ENCODE measurements around the gene MAST4. TPM values are rescaled to one million over a fixed set of nuclear protein-coding genes. Genes with fewer than 3 reads are reported as not detected.

The MAST4 gene
- total and polyA plus RNA-seq, 12 donors: 29.6 to 93.3 (median 76.6) TPM

DNA sequence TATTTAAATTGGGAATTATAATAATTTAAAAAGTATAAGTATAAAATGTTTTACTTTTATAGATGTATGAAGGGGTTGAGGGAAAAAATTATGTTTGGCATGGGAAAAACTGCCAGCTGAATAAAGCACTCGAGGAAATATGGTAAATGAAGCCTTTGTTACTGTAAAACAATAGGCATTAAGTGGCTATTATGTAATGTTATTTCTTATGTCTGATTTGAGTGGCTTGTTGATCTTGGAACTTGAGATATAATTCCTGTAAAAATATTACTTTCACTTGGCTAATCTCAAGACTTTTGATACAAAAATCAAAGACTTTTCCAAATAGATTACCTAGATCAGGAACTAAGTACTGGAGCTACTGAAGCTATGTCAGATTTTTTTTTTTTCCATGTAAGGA is 417.5 kb downstream of the MAST4 start:
- no peak overlapping the region for H3K4me3 ChIP-seq
- H3K9me3 ChIP-seq: no peaks in the 10 kb centered on the region
- no peaks in the 10 kb centered on the region for H3K27me3 ChIP-seq
- 47% methylated on average over 1 of the region's 1 CpG for WGBS, 2 donors
- no peaks in the 10 kb centered on the region for H3K36me3 ChIP-seq
- peak overlapping the region in 6 of 10 donors; percentile 36 to 85 (median 78) for H3K27ac ChIP-seq
- H3K4me1 ChIP-seq: peaks cover 11 to 86% (median 65%) of the 10 kb centered on the region in 9 donors
- no peak for DNase-seq
- intact Hi-C loops (cut with DNase I): loop anchor here in 1 of 10 donors (2.0 to 5.0 kb wide), 2 partner anchors 17 to 39 kb away; no protein-coding TSS in a partner anchor
- ATAC-seq: no peak
- no peak for TF ChIP-seq CTCF (IDR thresholded peaks at IDR 0.05)

GRCh38 chr5:67014191-67014590 is 418.0 kb downstream of the MAST4 start:
- ATAC-seq: no peak

GRCh38 chr5:67014957-67015400 is 418.8 kb downstream of the MAST4 start:
- no peaks in the 10 kb centered on the region for H3K27me3 ChIP-seq
- H3K4me1 ChIP-seq: peaks cover 11 to 82% (median 66%) of the 10 kb centered on the region in 9 donors
- intact Hi-C loops (cut with DNase I): loop anchor here in 2 of 10 donors (2.0 to 5.0 kb wide), 3 partner anchors 16 to 47 kb away; no protein-coding TSS in a partner anchor
- 5 to 11% methylated on average over 3 of the region's 3 CpGs for WGBS, 2 donors
- peak overlapping the region; percentile 43 to 85 (median 78) for H3K27ac ChIP-seq
- no peaks in the 10 kb centered on the region for H3K9me3 ChIP-seq
- no peak for TF ChIP-seq CTCF (IDR thresholded peaks at IDR 0.05)
- H3K4me3 ChIP-seq: peak overlapping the region in 9 of 10 donors; percentile 23 to 54 (median 43)
- DNase-seq (no peak), ATAC-seq (peak in 6 of 8 donors; percentile 25 to 72 (median 60))
- no peaks in the 10 kb centered on the region for H3K36me3 ChIP-seq

More at GRCh38 chr5:67014191-67014590, 418.0 kb downstream of the MAST4 start:
- intact Hi-C loops (cut with DNase I): loop anchor here in 1 of 10 donors (2.0 to 5.0 kb wide), 2 partner anchors 17 to 38 kb away; no protein-coding TSS in a partner anchor
- H3K4me3 ChIP-seq: no peak overlapping the region
- no peaks in the 10 kb centered on the region for H3K36me3 ChIP-seq
- no peaks in the 10 kb centered on the region for H3K9me3 ChIP-seq
- TF ChIP-seq CTCF (IDR thresholded peaks at IDR 0.05): no peak
- no peak for DNase-seq
- peaks cover 11 to 82% (median 61%) of the 10 kb centered on the region in 9 donors for H3K4me1 ChIP-seq
- 92 to 96% methylated on average over 5 of the region's 5 CpGs for WGBS, 2 donors
- no peaks in the 10 kb centered on the region for H3K27me3 ChIP-seq
- peak overlapping the region in 9 of 10 donors; percentile 54 to 85 (median 79) for H3K27ac ChIP-seq

DNA sequence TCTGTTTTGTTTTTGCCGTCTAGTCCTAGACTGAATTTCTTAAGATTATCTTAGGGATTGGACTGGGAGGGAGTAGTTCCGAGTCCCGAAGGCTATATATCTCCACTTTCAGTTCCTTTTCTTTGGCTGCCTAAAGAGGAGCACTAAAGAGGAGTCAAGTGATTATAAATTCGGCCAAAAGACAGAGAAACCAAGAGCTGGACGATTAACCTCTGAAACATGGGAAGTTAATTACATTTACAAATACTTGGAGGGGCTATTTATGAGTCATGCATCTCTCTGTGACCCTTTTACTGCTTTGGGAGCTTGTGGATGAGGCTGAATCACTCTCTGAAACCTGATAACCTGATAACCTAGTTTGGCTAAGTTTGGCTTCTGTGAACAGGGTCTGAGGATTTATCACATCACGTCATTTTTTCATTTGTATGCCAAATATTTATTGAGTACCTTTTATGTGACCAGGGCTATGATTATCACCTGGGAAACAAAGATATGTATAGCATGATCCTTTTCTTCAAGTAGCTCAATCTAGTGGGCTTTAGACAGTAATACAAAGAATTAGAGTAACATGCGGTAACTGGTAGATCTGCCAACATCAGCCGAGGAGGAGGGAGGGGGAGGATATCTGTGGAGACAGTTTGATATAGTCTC is 419.5 kb downstream of the MAST4 start:
- H3K27me3 ChIP-seq: no peaks in the 10 kb centered on the region
- 7 to 19% methylated on average over 8 of the region's 8 CpGs for WGBS, 2 donors

More for the DNA sequence above, 419.5 kb downstream of the MAST4 start:
- no peak for TF ChIP-seq CTCF (IDR thresholded peaks at IDR 0.05)
- Histone ChIP-seq H3K9me3 (no peaks in the 10 kb centered on the region), H3K27ac (peak overlapping the region; percentile 43 to 85 (median 78)), H3K4me1 (peaks cover 11 to 84% (median 64%) of the 10 kb centered on the region in 9 donors), H3K36me3 (no peaks in the 10 kb centered on the region), H3K4me3 (peak overlapping the region in 9 of 10 donors; percentile 23 to 54 (median 43))
- DNase-seq (no peak), ATAC-seq (peak in 7 of 8 donors; percentile 22 to 62 (median 34))
- intact Hi-C loops (cut with DNase I): loop anchor here in 2 of 10 donors (2.0 to 5.0 kb wide), 2 partner anchors 15 to 47 kb away; no protein-coding TSS in a partner anchor
